Nephron (organoid): ENCODE data around the gene NPC1.

Experiments used
- H3K27ac Mint-ChIP-seq, 3 experiments: 2 replicates each; pipeline ENCODE4 v1.8.0; 2020; ENCODE audit warnings: mixed read lengths in 3 of 3, mild to moderate bottlenecking in 2 of 3, moderate library complexity in 1 of 3
- H3K27me3 Mint-ChIP-seq: 2 replicates; pipeline ENCODE4 v1.8.0; 2021; ENCODE audit warnings: low read depth, mild to moderate bottlenecking, moderate library complexity, mixed read lengths
- H3K36me3 Mint-ChIP-seq: 2 replicates; pipeline ENCODE4 v1.8.0; 2020; ENCODE audit warnings: low read depth, mixed read lengths
- H3K4me1 Mint-ChIP-seq: 2 replicates; pipeline ENCODE4 v1.8.0; 2020; ENCODE audit warnings: mixed read lengths
- H3K4me3 Mint-ChIP-seq, 3 experiments: 2 replicates each; pipeline ENCODE4 v1.8.0; 2020; ENCODE audit warnings: mild to moderate bottlenecking in 3 of 3, mixed read lengths in 3 of 3, moderate library complexity in 2 of 3
- H3K9me3 Mint-ChIP-seq: 2 replicates; pipeline ENCODE4 v1.8.0; 2020; ENCODE audit warnings: mixed read lengths
- TF ChIP-seq, protein P1 (sequence below), 3 experiments: fragments of 200-600 bp; sonication (generic); IDR thresholded peaks; one replicate each; pipeline ENCODE4 v1.5.0; 2021; ENCODE audit warnings: antibody characterized with exemption in 3 of 3; ENCODE audit not compliant: unreplicated experiment in 3 of 3

The NPC1 gene

GRCh38 chr18:23526501-23527063, 59.7 kb downstream of the NPC1 start:
- Mint-ChIP-seq H3K27me3 (no peaks in the 10 kb centered on the region), H3K36me3 (peaks cover 78% of the 10 kb centered on the region), H3K9me3 (no peaks in the 10 kb centered on the region), H3K4me3 (no peak overlapping the region), H3K27ac (peak overlapping the region; percentile 67 to 90 (median 89)), H3K4me1 (peaks cover 5% of the 10 kb centered on the region)
- TF ChIP-seq, protein P1, sequence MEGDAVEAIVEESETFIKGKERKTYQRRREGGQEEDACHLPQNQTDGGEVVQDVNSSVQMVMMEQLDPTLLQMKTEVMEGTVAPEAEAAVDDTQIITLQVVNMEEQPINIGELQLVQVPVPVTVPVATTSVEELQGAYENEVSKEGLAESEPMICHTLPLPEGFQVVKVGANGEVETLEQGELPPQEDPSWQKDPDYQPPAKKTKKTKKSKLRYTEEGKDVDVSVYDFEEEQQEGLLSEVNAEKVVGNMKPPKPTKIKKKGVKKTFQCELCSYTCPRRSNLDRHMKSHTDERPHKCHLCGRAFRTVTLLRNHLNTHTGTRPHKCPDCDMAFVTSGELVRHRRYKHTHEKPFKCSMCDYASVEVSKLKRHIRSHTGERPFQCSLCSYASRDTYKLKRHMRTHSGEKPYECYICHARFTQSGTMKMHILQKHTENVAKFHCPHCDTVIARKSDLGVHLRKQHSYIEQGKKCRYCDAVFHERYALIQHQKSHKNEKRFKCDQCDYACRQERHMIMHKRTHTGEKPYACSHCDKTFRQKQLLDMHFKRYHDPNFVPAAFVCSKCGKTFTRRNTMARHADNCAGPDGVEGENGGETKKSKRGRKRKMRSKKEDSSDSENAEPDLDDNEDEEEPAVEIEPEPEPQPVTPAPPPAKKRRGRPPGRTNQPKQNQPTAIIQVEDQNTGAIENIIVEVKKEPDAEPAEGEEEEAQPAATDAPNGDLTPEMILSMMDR (IDR thresholded peaks at IDR 0.05; ENCODE audit: unreplicated experiment in 3 of 3) = no peak

GRCh38 chr18:23524213-23524707, 62.0 kb downstream of the NPC1 start:
- H3K4me3 Mint-ChIP-seq = no peak overlapping the region
- H3K36me3 Mint-ChIP-seq = peaks cover 76% of the 10 kb centered on the region
- peaks cover 5% of the 10 kb centered on the region for H3K4me1 Mint-ChIP-seq
- TF ChIP-seq, protein P1 (IDR thresholded peaks at IDR 0.05; ENCODE audit: unreplicated experiment in 3 of 3) = no peak
- H3K27me3 Mint-ChIP-seq = no peaks in the 10 kb centered on the region
- H3K9me3 Mint-ChIP-seq = no peaks in the 10 kb centered on the region
- H3K27ac Mint-ChIP-seq = no peak overlapping the region

- Mint-ChIP-seq H3K27ac (no peak overlapping the region), H3K4me1 (peaks cover 5% of the 10 kb centered on the region), H3K9me3 (no peaks in the 10 kb centered on the region), H3K27me3 (no peaks in the 10 kb centered on the region), H3K36me3 (peaks cover 74% of the 10 kb centered on the region), H3K4me3 (no peak overlapping the region)
- TF ChIP-seq, protein P1 (IDR thresholded peaks at IDR 0.05; ENCODE audit: unreplicated experiment in 3 of 3) = no peak
Measured at GRCh38 chr18:23523429-23524212, 62.7 kb downstream of the NPC1 start.

GRCh38 chr18:23521907-23522306, 64.4 kb downstream of the NPC1 start:
- Mint-ChIP-seq H3K27ac (no peak overlapping the region), H3K36me3 (peaks cover 74% of the 10 kb centered on the region), H3K4me3 (no peak overlapping the region), H3K27me3 (no peaks in the 10 kb centered on the region), H3K4me1 (peaks cover 5% of the 10 kb centered on the region), H3K9me3 (no peaks in the 10 kb centered on the region)
- TF ChIP-seq, protein P1 (IDR thresholded peaks at IDR 0.05; ENCODE audit: unreplicated experiment in 3 of 3) = no peak

GRCh38 chr18:23521271-23521670, 65.0 kb downstream of the NPC1 start:
- no peak overlapping the region for H3K4me3 Mint-ChIP-seq
- TF ChIP-seq, protein P1 (IDR thresholded peaks at IDR 0.05; ENCODE audit: unreplicated experiment in 3 of 3) = no peak

More at GRCh38 chr18:23521271-23521670, 65.0 kb downstream of the NPC1 start:
- Mint-ChIP-seq H3K36me3 (peaks cover 68% of the 10 kb centered on the region), H3K27me3 (no peaks in the 10 kb centered on the region), H3K9me3 (no peaks in the 10 kb centered on the region), H3K27ac (no peak overlapping the region), H3K4me1 (no peaks in the 10 kb centered on the region)
